Astrocyte (in vitro differentiated cells and primary cell): ENCODE results near the gene PLEKHG1. TPM values are rescaled to one million over a fixed set of nuclear protein-coding genes. Genes with fewer than 3 reads are reported as not detected.

ENCODE experiments used
- DNase-seq: peaks from one replicate; pipeline ENCODE4 v3.0.0-alpha.2; 2010; ENCODE audit warnings: low read depth
- FAIRE-seq: peaks from 2 replicates; lab custom pipeline; 2011; peaks lifted over from hg19 to GRCh38; lab: Jason Lieb, UNC
- H2AFZ ChIP-seq: 2 replicates; pipeline ENCODE4 v1.6.0; 2012; ENCODE audit warnings: low read depth, low read length, inconsistent platforms
- H3K27ac ChIP-seq: 2 replicates; pipeline ENCODE4 v1.5.1; 2011; ENCODE audit warnings: low read depth, low read length, inconsistent platforms
- H3K27me3 ChIP-seq: 2 replicates; pipeline ENCODE4 v1.6.0; 2011; ENCODE audit warnings: low read length, inconsistent platforms; ENCODE audit not compliant: insufficient read depth
- H3K36me3 ChIP-seq: 2 replicates; pipeline ENCODE4 v1.5.1; 2011; ENCODE audit warnings: low read length, inconsistent platforms; ENCODE audit not compliant: insufficient read depth
- H3K4me1 ChIP-seq: 2 replicates; pipeline ENCODE4 v1.5.1; 2011; ENCODE audit warnings: low read length, inconsistent platforms; ENCODE audit not compliant: insufficient read depth
- H3K4me2 ChIP-seq: 2 replicates; pipeline ENCODE4 v1.6.0; 2012; ENCODE audit warnings: low read length, inconsistent platforms
- H3K4me3 ChIP-seq: 2 replicates; pipeline ENCODE4 v1.5.1; 2011; ENCODE audit warnings: low read depth, mild to moderate bottlenecking, low read length, inconsistent platforms; ENCODE audit not compliant: insufficient read depth
- H3K79me2 ChIP-seq: 2 replicates; pipeline ENCODE4 v1.6.0; 2012; ENCODE audit warnings: mild to moderate bottlenecking, low read length, inconsistent platforms; ENCODE audit not compliant: insufficient read depth
- H3K9ac ChIP-seq: 2 replicates; pipeline ENCODE4 v1.6.0; 2012; ENCODE audit warnings: mild to moderate bottlenecking, low read length, inconsistent platforms
- H3K9me3 ChIP-seq: 2 replicates; pipeline ENCODE4 v1.5.1; 2012; ENCODE audit warnings: low read depth, mild to moderate bottlenecking, low read length, inconsistent platforms; ENCODE audit not compliant: insufficient read depth
- H4K20me1 ChIP-seq: 2 replicates; pipeline ENCODE4 v1.6.0; 2012; ENCODE audit warnings: low read length, inconsistent platforms; ENCODE audit not compliant: insufficient read depth
- H3K27ac Mint-ChIP-seq: one replicate; pipeline ENCODE4 v1.8.0; 2021; ENCODE audit warnings: mild to moderate bottlenecking, mixed read lengths; ENCODE audit not compliant: unreplicated experiment
- H3K27me3 Mint-ChIP-seq: one replicate; pipeline ENCODE4 v1.8.0; 2021; ENCODE audit warnings: low read depth, mixed read lengths; ENCODE audit not compliant: unreplicated experiment
- H3K36me3 Mint-ChIP-seq: one replicate; pipeline ENCODE4 v1.8.0; 2021; ENCODE audit warnings: low read depth, mixed read lengths; ENCODE audit not compliant: unreplicated experiment
- H3K4me1 Mint-ChIP-seq: one replicate; pipeline ENCODE4 v1.8.0; 2021; ENCODE audit warnings: low read depth, mixed read lengths; ENCODE audit not compliant: unreplicated experiment
- H3K4me3 Mint-ChIP-seq: one replicate; pipeline ENCODE4 v1.8.0; 2021; ENCODE audit warnings: mild to moderate bottlenecking, moderate library complexity, mixed read lengths; ENCODE audit not compliant: unreplicated experiment
- H3K9me3 Mint-ChIP-seq: one replicate; pipeline ENCODE4 v1.8.0; 2021; ENCODE audit warnings: mild to moderate bottlenecking, mixed read lengths; ENCODE audit not compliant: unreplicated experiment
- CTCF ChIP-seq: IDR thresholded peaks from 2 replicates; pipeline ENCODE4 v1.5.1; 2011; ENCODE audit warnings: low read depth, mild to moderate bottlenecking, inconsistent platforms, low read length, moderate library complexity; ENCODE audit not compliant: insufficient read depth
- EZH2 ChIP-seq: IDR thresholded peaks from 2 replicates; pipeline ENCODE4 v1.6.1; 2012; ENCODE audit warnings: mild to moderate bottlenecking, low read length, inconsistent platforms; ENCODE audit not compliant: insufficient read depth
- total RNA-seq: library from RNA; stranded (reverse); gene quantifications from 2 replicates; pipeline ENCODE4 v1.2.1, GENCODE V29; 2021

PLEKHG1 gene
- total RNA-seq, 1 donor from 2014 or later = 12.1 TPM

- Mint-ChIP-seq H3K27ac (no peak overlapping the region), H3K4me3 (no peak overlapping the region), H3K36me3 (no peaks in the 10 kb centered on the region), H3K4me1 (no peaks in the 10 kb centered on the region), H3K27me3 (peaks cover 18% of the 10 kb centered on the region), H3K9me3 (peaks cover 4% of the 10 kb centered on the region)
- H3K27ac ChIP-seq = no peak overlapping the region
- no peak overlapping the region for H3K4me2 ChIP-seq
- H3K4me1 ChIP-seq = no peaks in the 10 kb centered on the region
- DNase-seq (no peak), FAIRE-seq (no peak)
- no peaks in the 10 kb centered on the region for H3K79me2 ChIP-seq
- H2AFZ ChIP-seq = no peak overlapping the region
- no peaks in the 10 kb centered on the region for H3K9me3 ChIP-seq
- no peak overlapping the region for H3K4me3 ChIP-seq
- TF ChIP-seq EZH2 (no peak), CTCF (no peak)
- H3K27me3 ChIP-seq = peaks cover 7% of the 10 kb centered on the region
- no peaks in the 10 kb centered on the region for H4K20me1 ChIP-seq
- H3K9ac ChIP-seq = no peak overlapping the region
- H3K36me3 ChIP-seq = no peaks in the 10 kb centered on the region
Measured at GRCh38 chr6:150588888-150589499, 10.7 kb upstream of the PLEKHG1 start.

GRCh38 chr6:150589852-150590251, 9.8 kb upstream of the PLEKHG1 start:
- H3K36me3 Mint-ChIP-seq = no peaks in the 10 kb centered on the region
- H3K4me1 Mint-ChIP-seq = no peaks in the 10 kb centered on the region
- DNase-seq = no peak
- Histone ChIP-seq H4K20me1 (no peaks in the 10 kb centered on the region), H3K4me3 (no peak overlapping the region), H3K27me3 (peaks cover 7% of the 10 kb centered on the region), H3K27ac (no peak overlapping the region), H3K9ac (no peak overlapping the region), H3K9me3 (no peaks in the 10 kb centered on the region), H3K4me1 (no peaks in the 10 kb centered on the region), H3K79me2 (no peaks in the 10 kb centered on the region), H3K36me3 (no peaks in the 10 kb centered on the region), H2AFZ (no peak overlapping the region), H3K4me2 (no peak overlapping the region)
- H3K27ac Mint-ChIP-seq = no peak overlapping the region
- H3K27me3 Mint-ChIP-seq = peaks cover 21% of the 10 kb centered on the region
- FAIRE-seq = no peak
- no peak overlapping the region for H3K4me3 Mint-ChIP-seq
- peaks cover 3% of the 10 kb centered on the region for H3K9me3 Mint-ChIP-seq
- TF ChIP-seq CTCF (no peak), EZH2 (no peak)

- Mint-ChIP-seq H3K4me3 (no peak overlapping the region), H3K4me1 (no peaks in the 10 kb centered on the region), H3K9me3 (peaks cover 3% of the 10 kb centered on the region), H3K27me3 (peaks cover 27% of the 10 kb centered on the region), H3K36me3 (no peaks in the 10 kb centered on the region), H3K27ac (no peak overlapping the region)
- Histone ChIP-seq H3K9me3 (no peaks in the 10 kb centered on the region), H3K4me2 (no peak overlapping the region), H3K4me1 (no peaks in the 10 kb centered on the region), H4K20me1 (no peaks in the 10 kb centered on the region), H3K36me3 (no peaks in the 10 kb centered on the region), H3K4me3 (no peak overlapping the region), H3K27ac (no peak overlapping the region), H2AFZ (no peak overlapping the region), H3K9ac (no peak overlapping the region), H3K79me2 (no peaks in the 10 kb centered on the region), H3K27me3 (peaks cover 7% of the 10 kb centered on the region)
- TF ChIP-seq CTCF = no peak
- no peak for TF ChIP-seq EZH2
- FAIRE-seq = no peak
- no peak for DNase-seq
Measured at GRCh38 chr6:150590446-150590845, 9.2 kb upstream of the PLEKHG1 start.
